Measurements from ENCODE around the gene TSC1.
A peak's percentile ranks its signal among the peaks of the same experiment; 100 is the strongest.

Gene TSC1

GRCh38 chr9:132942541-132943182, 1.8 kb downstream of the TSC1 start:
- WGBS (ENCODE audit: insufficient coverage): 67% methylated on average over 1 of the region's 5 CpGs
- no peaks in the 10 kb centered on the region for H3K36me3 ChIP-seq (ENCODE audit: control insufficient read depth in 4 of 4, insufficient read depth in 4 of 4, low read length in 3 of 4)
- POLR2A ChIA-PET: no interaction called here
- peak overlapping the region in 1 of 2 experiments; percentile 35 for H3K27ac ChIP-seq (ENCODE audit: insufficient read depth in 1 of 2, low read depth in 1 of 2, low read length in 2 of 2, poor library complexity in 1 of 2, severe bottlenecking in 2 of 2)
- H3K4me1 ChIP-seq (ENCODE audit: control extremely low read depth in 1 of 4, control insufficient read depth in 4 of 4, insufficient read depth in 4 of 4, low read length in 3 of 4): peaks cover 7 to 23% (median 18%) of the 10 kb centered on the region in 4 experiments
- no peak for DNase-seq
- CTCF ChIA-PET: interaction anchor here (0.8 to 1.6 kb wide), 3 partner anchors 8 to 54 kb away, joined by 3 read pairs; no protein-coding TSS in a partner anchor
- no peaks in the 10 kb centered on the region for H3K27me3 ChIP-seq (replicated peaks in 2 of 5; ENCODE audit: control insufficient read depth in 4 of 5, insufficient read depth in 5 of 5, low read length in 4 of 5)
- H3K4me3 ChIP-seq (ENCODE audit: control insufficient read depth in 1 of 7, extremely low read depth in 1 of 7, insufficient read depth in 4 of 7, low read depth in 2 of 7, low read length in 6 of 7): peak overlapping the region in 1 of 7 experiments; percentile 94
- H3K9me3 ChIP-seq (ENCODE audit: control extremely low read depth in 1 of 5, control insufficient read depth in 4 of 5, insufficient read depth in 2 of 5, low read depth in 1 of 5, low read length in 4 of 5): no peaks in the 10 kb centered on the region

DNA sequence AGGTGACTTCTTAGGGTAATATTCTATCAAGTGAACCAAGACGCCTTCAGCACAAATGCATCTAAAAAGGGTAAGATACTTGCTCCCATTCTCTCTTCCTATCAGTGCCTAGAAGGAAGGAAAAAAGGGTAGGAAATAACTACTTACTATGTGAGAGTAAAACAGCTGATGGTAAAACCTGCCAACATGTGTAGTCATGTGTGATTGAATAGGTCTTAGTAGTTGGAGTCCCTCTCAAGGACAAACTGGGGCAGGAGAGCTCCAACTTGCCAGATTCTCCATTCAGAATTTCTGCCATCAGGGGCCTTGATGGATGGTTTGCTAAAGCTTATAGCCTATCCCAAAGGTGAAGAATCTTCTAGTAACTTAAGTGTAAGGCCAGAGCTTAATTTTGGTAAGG, 5.2 kb downstream of the TSC1 start:
- Histone ChIP-seq H3K4me3 (ENCODE audit: control insufficient read depth in 1 of 7, extremely low read depth in 1 of 7, insufficient read depth in 4 of 7, low read depth in 2 of 7, low read length in 6 of 7) (no peak overlapping the region), H3K27me3 (replicated peaks in 2 of 5; ENCODE audit: control insufficient read depth in 4 of 5, insufficient read depth in 5 of 5, low read length in 4 of 5) (no peaks in the 10 kb centered on the region), H3K27ac (ENCODE audit: insufficient read depth in 1 of 2, low read depth in 1 of 2, low read length in 2 of 2, poor library complexity in 1 of 2, severe bottlenecking in 2 of 2) (no peak overlapping the region), H3K36me3 (ENCODE audit: control insufficient read depth in 4 of 4, insufficient read depth in 4 of 4, low read length in 3 of 4) (peaks cover 0 to 9% (median 3%) of the 10 kb centered on the region in 4 experiments), H3K9me3 (ENCODE audit: control extremely low read depth in 1 of 5, control insufficient read depth in 4 of 5, insufficient read depth in 2 of 5, low read depth in 1 of 5, low read length in 4 of 5) (no peaks in the 10 kb centered on the region), H3K4me1 (ENCODE audit: control extremely low read depth in 1 of 4, control insufficient read depth in 4 of 4, insufficient read depth in 4 of 4, low read length in 3 of 4) (peaks cover 7 to 20% (median 13%) of the 10 kb centered on the region in 4 experiments)
- 100% methylated on average over 1 of the region's 1 CpG for WGBS (ENCODE audit: insufficient coverage)
- POLR2A ChIA-PET: interaction anchor here (0.7 kb wide), 1 partner anchor 31 kb away, joined by 6 read pairs; no protein-coding TSS in a partner anchor
- no peak for DNase-seq
- CTCF ChIA-PET: interaction anchor here (0.7 to 1.0 kb wide), 2 partner anchors 21 to 23 kb away, joined by 3 read pairs; no protein-coding TSS in a partner anchor

GRCh38 chr9:132937463-132937901, 6.9 kb downstream of the TSC1 start:
- no peaks in the 10 kb centered on the region for H3K27me3 ChIP-seq (replicated peaks in 2 of 5; ENCODE audit: control insufficient read depth in 4 of 5, insufficient read depth in 5 of 5, low read length in 4 of 5)
- H3K4me1 ChIP-seq (ENCODE audit: control extremely low read depth in 1 of 4, control insufficient read depth in 4 of 4, insufficient read depth in 4 of 4, low read length in 3 of 4): peaks cover 0 to 6% (median 1%) of the 10 kb centered on the region in 4 experiments
- no peak for DNase-seq
- H3K36me3 ChIP-seq (ENCODE audit: control insufficient read depth in 4 of 4, insufficient read depth in 4 of 4, low read length in 3 of 4): peaks cover 0 to 17% (median 7%) of the 10 kb centered on the region in 4 experiments
- H3K4me3 ChIP-seq (ENCODE audit: control insufficient read depth in 1 of 7, extremely low read depth in 1 of 7, insufficient read depth in 4 of 7, low read depth in 2 of 7, low read length in 6 of 7): no peak overlapping the region
- WGBS (ENCODE audit: insufficient coverage): 96% methylated on average over 4 of the region's 7 CpGs
- H3K9me3 ChIP-seq (ENCODE audit: control extremely low read depth in 1 of 5, control insufficient read depth in 4 of 5, insufficient read depth in 2 of 5, low read depth in 1 of 5, low read length in 4 of 5): no peaks in the 10 kb centered on the region
- ChIA-PET CTCF (no interaction called here), POLR2A (no interaction called here)
- no peak overlapping the region for H3K27ac ChIP-seq (ENCODE audit: insufficient read depth in 1 of 2, low read depth in 1 of 2, low read length in 2 of 2, poor library complexity in 1 of 2, severe bottlenecking in 2 of 2)

- WGBS (ENCODE audit: insufficient coverage): 97% methylated on average over 5 of the region's 6 CpGs
- ChIA-PET CTCF (interaction anchor here (0.8 to 1.6 kb wide), 7 partner anchors 10 to 42 kb away, joined by 3 to 5 read pairs (median 4); partner anchors contain the start of gene TSC1), POLR2A (no interaction called here)
- Histone ChIP-seq H3K27ac (ENCODE audit: insufficient read depth in 1 of 2, low read depth in 1 of 2, low read length in 2 of 2, poor library complexity in 1 of 2, severe bottlenecking in 2 of 2) (no peak overlapping the region), H3K36me3 (ENCODE audit: control insufficient read depth in 4 of 4, insufficient read depth in 4 of 4, low read length in 3 of 4) (peaks cover 0 to 29% (median 7%) of the 10 kb centered on the region in 4 experiments), H3K4me3 (ENCODE audit: control insufficient read depth in 1 of 7, extremely low read depth in 1 of 7, insufficient read depth in 4 of 7, low read depth in 2 of 7, low read length in 6 of 7) (no peak overlapping the region), H3K9me3 (ENCODE audit: control extremely low read depth in 1 of 5, control insufficient read depth in 4 of 5, insufficient read depth in 2 of 5, low read depth in 1 of 5, low read length in 4 of 5) (no peaks in the 10 kb centered on the region), H3K27me3 (replicated peaks in 2 of 5; ENCODE audit: control insufficient read depth in 4 of 5, insufficient read depth in 5 of 5, low read length in 4 of 5) (no peaks in the 10 kb centered on the region), H3K4me1 (ENCODE audit: control extremely low read depth in 1 of 4, control insufficient read depth in 4 of 4, insufficient read depth in 4 of 4, low read length in 3 of 4) (peaks cover 0 to 4% (median 0%) of the 10 kb centered on the region in 4 experiments)
- DNase-seq: no peak
Measured at GRCh38 chr9:132935026-132935425, 9.4 kb downstream of the TSC1 start.

- H3K36me3 ChIP-seq (ENCODE audit: control insufficient read depth in 4 of 4, insufficient read depth in 4 of 4, low read length in 3 of 4): peaks cover 10 to 53% (median 29%) of the 10 kb centered on the region in 4 experiments
- POLR2A ChIA-PET: no interaction called here
- 100% methylated on average over 4 of the region's 9 CpGs for WGBS (ENCODE audit: insufficient coverage)
- no peak overlapping the region for H3K27ac ChIP-seq (ENCODE audit: insufficient read depth in 1 of 2, low read depth in 1 of 2, low read length in 2 of 2, poor library complexity in 1 of 2, severe bottlenecking in 2 of 2)
- no peaks in the 10 kb centered on the region for H3K27me3 ChIP-seq (replicated peaks in 2 of 5; ENCODE audit: control insufficient read depth in 4 of 5, insufficient read depth in 5 of 5, low read length in 4 of 5)
- no peak for DNase-seq
- no peaks in the 10 kb centered on the region for H3K4me1 ChIP-seq (ENCODE audit: control extremely low read depth in 1 of 4, control insufficient read depth in 4 of 4, insufficient read depth in 4 of 4, low read length in 3 of 4)
- CTCF ChIA-PET: interaction anchor here (1.3 kb wide), 1 partner anchor 26 kb away, joined by 3 read pairs; no protein-coding TSS in a partner anchor
- no peak overlapping the region for H3K4me3 ChIP-seq (ENCODE audit: control insufficient read depth in 1 of 7, extremely low read depth in 1 of 7, insufficient read depth in 4 of 7, low read depth in 2 of 7, low read length in 6 of 7)
- H3K9me3 ChIP-seq (ENCODE audit: control extremely low read depth in 1 of 5, control insufficient read depth in 4 of 5, insufficient read depth in 2 of 5, low read depth in 1 of 5, low read length in 4 of 5): no peaks in the 10 kb centered on the region
Measured at GRCh38 chr9:132931178-132931735, 13.2 kb downstream of the TSC1 start.

DNA sequence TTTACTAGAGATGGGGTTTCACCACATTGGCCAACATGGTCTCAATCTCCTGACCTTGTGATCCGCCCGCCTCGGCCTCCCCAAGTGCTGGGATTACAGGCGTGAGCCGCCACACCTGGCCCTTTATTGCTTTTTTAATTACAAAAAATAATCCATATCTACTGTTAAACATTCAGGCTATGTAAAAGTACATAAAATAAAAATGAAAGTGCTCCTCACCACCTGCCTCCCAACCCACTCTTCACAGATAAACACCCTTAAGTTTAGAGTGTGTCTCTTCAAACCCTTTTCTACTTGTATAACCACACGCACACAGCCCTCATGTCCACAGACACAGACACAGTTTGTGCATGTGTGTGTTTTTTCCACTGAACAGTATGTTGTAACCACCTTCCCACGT, 16.7 kb downstream of the TSC1 start:
- WGBS (ENCODE audit: insufficient coverage): 92% methylated on average over 1 of the region's 7 CpGs
- DNase-seq: no peak
- ChIA-PET CTCF (interaction anchor here (0.9 kb wide), 1 partner anchor 16 kb away, joined by 4 read pairs; the partner anchor contains the start of gene TSC1), POLR2A (no interaction called here)
- Histone ChIP-seq H3K4me1 (ENCODE audit: control extremely low read depth in 1 of 4, control insufficient read depth in 4 of 4, insufficient read depth in 4 of 4, low read length in 3 of 4) (no peaks in the 10 kb centered on the region), H3K9me3 (ENCODE audit: control extremely low read depth in 1 of 5, control insufficient read depth in 4 of 5, insufficient read depth in 2 of 5, low read depth in 1 of 5, low read length in 4 of 5) (no peaks in the 10 kb centered on the region), H3K4me3 (ENCODE audit: control insufficient read depth in 1 of 7, extremely low read depth in 1 of 7, insufficient read depth in 4 of 7, low read depth in 2 of 7, low read length in 6 of 7) (no peak overlapping the region), H3K36me3 (ENCODE audit: control insufficient read depth in 4 of 4, insufficient read depth in 4 of 4, low read length in 3 of 4) (peaks cover 20 to 61% (median 38%) of the 10 kb centered on the region in 4 experiments), H3K27me3 (replicated peaks in 2 of 5; ENCODE audit: control insufficient read depth in 4 of 5, insufficient read depth in 5 of 5, low read length in 4 of 5) (no peaks in the 10 kb centered on the region), H3K27ac (ENCODE audit: insufficient read depth in 1 of 2, low read depth in 1 of 2, low read length in 2 of 2, poor library complexity in 1 of 2, severe bottlenecking in 2 of 2) (no peak overlapping the region)
